Hepatocyte (in vitro differentiated cells): ENCODE results near the gene SLC45A3. TPM values are rescaled to one million over a fixed set of nuclear protein-coding genes. Genes with fewer than 3 reads are reported as not detected.

Source experiments
- DNase-seq: peaks from one replicate; pipeline ENCODE4 v3.0.0-alpha.2; 2016; ENCODE audit warnings: low spot score
- H2AFZ ChIP-seq: fragments of 200-600 bp; sonication (generic); 2 replicates; pipeline ENCODE4 v1.6.0; 2016; ENCODE audit warnings: antibody characterized with exemption, mild to moderate bottlenecking
- H3K27ac ChIP-seq: fragments of 200-600 bp; sonication (generic); 2 replicates; pipeline ENCODE4 v1.5.1; 2016; ENCODE audit warnings: mild to moderate bottlenecking
- H3K27me3 ChIP-seq: fragments of 200-600 bp; sonication (generic); 2 replicates; pipeline ENCODE4 v1.6.1; 2016
- H3K36me3 ChIP-seq: fragments of 200-600 bp; sonication (generic); replicated peaks from 2 replicates; pipeline ENCODE4 v1.5.1; 2016; ENCODE audit warnings: low read depth; ENCODE audit not compliant: insufficient read depth
- H3K4me1 ChIP-seq: fragments of 200-600 bp; sonication (generic); 2 replicates; pipeline ENCODE4 v1.5.1; 2016; ENCODE audit warnings: mild to moderate bottlenecking, moderate library complexity; ENCODE audit not compliant: insufficient read depth
- H3K4me2 ChIP-seq: fragments of 200-600 bp; sonication (generic); 2 replicates; pipeline ENCODE4 v1.6.0; 2016
- H3K4me3 ChIP-seq: fragments of 200-600 bp; sonication (generic); 2 replicates; pipeline ENCODE4 v1.5.1; 2016; ENCODE audit warnings: mild to moderate bottlenecking
- H3K79me2 ChIP-seq: fragments of 200-600 bp; sonication (generic); 2 replicates; pipeline ENCODE4 v1.6.0; 2017; ENCODE audit warnings: mild to moderate bottlenecking
- H3K9me2 ChIP-seq: fragments of 200-600 bp; sonication (generic); replicated peaks from 2 replicates; pipeline ENCODE4 v1.6.0; 2017; ENCODE audit warnings: mild to moderate bottlenecking; ENCODE audit not compliant: insufficient read depth
- H3K9me3 ChIP-seq: fragments of 200-600 bp; sonication (generic); 2 replicates; pipeline ENCODE4 v1.5.1; 2016; ENCODE audit warnings: low read depth, mild to moderate bottlenecking
- H4K20me1 ChIP-seq: fragments of 200-600 bp; sonication (generic); 2 replicates; pipeline ENCODE4 v1.6.0; 2016; ENCODE audit warnings: mild to moderate bottlenecking; ENCODE audit not compliant: insufficient read depth, poor library complexity, severe bottlenecking
- EZH2 ChIP-seq: fragments of 200-600 bp; sonication (generic); IDR thresholded peaks from 2 replicates; pipeline ENCODE4 v1.6.1; 2016; ENCODE audit warnings: antibody characterized with exemption, mild to moderate bottlenecking, borderline replicate concordance
- EZH2phosphoT487 ChIP-seq: fragments of 200-600 bp; sonication (generic); IDR thresholded peaks from one replicate; pipeline ENCODE4 v1.6.1; 2018; ENCODE audit warnings: antibody characterized with exemption, mild to moderate bottlenecking, low read depth, moderate library complexity; ENCODE audit not compliant: unreplicated experiment, severe bottlenecking
- WGBS: methylation state at CpG from one replicate; pipeline ENCODE4 v1.1.6; 2016; ENCODE audit warnings: low lambda C conversion rate; ENCODE audit errors: missing lambda C conversion rate; 5-methylcytosine and 5-hydroxymethylcytosine counted together
- polyA plus RNA-seq: library from polyadenylated mRNA; unstranded; fragments of >200 nt; fragmentation: Nextera tagmentation; extraction: Ambion mirVana; gene quantifications from 2 replicates; pipeline ENCODE4 v1.2.1, GENCODE V29; 2016
- total RNA-seq: library from RNA; depleted of rRNA; stranded (reverse); fragments of >200 nt; gene quantifications from 2 replicates; pipeline ENCODE4 v1.2.3, GENCODE V29; 2014
- TF ChIP-seq, protein P1 (sequence below): fragments of 200-600 bp; sonication (generic); IDR thresholded peaks from 2 replicates; pipeline ENCODE4 v1.5.1; 2016; ENCODE audit warnings: antibody characterized with exemption, mild to moderate bottlenecking; ENCODE audit not compliant: poor library complexity

The SLC45A3 gene
- total and polyA plus RNA-seq, 2 experiments from 2014 or later: 4.6 to 12.2 TPM

DNA sequence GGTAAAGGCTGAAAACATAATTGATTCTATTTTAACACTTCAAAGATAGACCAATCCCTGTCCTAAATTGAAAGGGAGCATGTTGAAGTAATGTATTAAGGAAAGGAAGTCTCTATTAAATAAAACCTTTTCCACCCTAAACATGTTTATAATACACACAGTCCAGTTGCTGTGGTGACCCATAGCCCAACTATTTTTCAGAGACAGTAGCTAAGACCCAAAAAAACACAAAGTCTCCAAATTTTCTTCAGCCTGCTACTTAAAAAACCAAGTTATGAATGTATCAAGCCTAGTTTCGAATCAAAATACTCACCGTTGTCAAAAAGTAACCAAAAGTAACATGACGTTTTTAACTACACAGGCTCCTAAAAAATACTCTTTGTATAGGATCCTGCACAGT, 50.1 kb downstream of the SLC45A3 start:
- Histone ChIP-seq H3K4me1 (peaks cover 15% of the 10 kb centered on the region), H2AFZ (no peak overlapping the region), H3K36me3 (no peaks in the 10 kb centered on the region), H3K9me2 (no peaks in the 10 kb centered on the region), H4K20me1 (peaks cover 3% of the 10 kb centered on the region), H3K4me3 (peak overlapping the region; percentile 53), H3K79me2 (peaks cover 56% of the 10 kb centered on the region), H3K9me3 (no peaks in the 10 kb centered on the region), H3K4me2 (peak overlapping the region; percentile 83), H3K27me3 (no peaks in the 10 kb centered on the region), H3K27ac (peak overlapping the region; percentile 99)
- no peak for DNase-seq
- TF ChIP-seq, protein P1, sequence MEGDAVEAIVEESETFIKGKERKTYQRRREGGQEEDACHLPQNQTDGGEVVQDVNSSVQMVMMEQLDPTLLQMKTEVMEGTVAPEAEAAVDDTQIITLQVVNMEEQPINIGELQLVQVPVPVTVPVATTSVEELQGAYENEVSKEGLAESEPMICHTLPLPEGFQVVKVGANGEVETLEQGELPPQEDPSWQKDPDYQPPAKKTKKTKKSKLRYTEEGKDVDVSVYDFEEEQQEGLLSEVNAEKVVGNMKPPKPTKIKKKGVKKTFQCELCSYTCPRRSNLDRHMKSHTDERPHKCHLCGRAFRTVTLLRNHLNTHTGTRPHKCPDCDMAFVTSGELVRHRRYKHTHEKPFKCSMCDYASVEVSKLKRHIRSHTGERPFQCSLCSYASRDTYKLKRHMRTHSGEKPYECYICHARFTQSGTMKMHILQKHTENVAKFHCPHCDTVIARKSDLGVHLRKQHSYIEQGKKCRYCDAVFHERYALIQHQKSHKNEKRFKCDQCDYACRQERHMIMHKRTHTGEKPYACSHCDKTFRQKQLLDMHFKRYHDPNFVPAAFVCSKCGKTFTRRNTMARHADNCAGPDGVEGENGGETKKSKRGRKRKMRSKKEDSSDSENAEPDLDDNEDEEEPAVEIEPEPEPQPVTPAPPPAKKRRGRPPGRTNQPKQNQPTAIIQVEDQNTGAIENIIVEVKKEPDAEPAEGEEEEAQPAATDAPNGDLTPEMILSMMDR: no peak
- TF ChIP-seq EZH2: no peak
- no peak for TF ChIP-seq EZH2phosphoT487
- 45% methylated on average over 3 of the region's 3 CpGs for WGBS

GRCh38 chr1:205629751-205630150, 50.6 kb downstream of the SLC45A3 start:
- peaks cover 15% of the 10 kb centered on the region for H3K4me1 ChIP-seq
- peak overlapping the region; percentile 99 for H3K27ac ChIP-seq

GRCh38 chr1:205627956-205628355, 52.4 kb downstream of the SLC45A3 start:
- Histone ChIP-seq H3K79me2 (peaks cover 76% of the 10 kb centered on the region), H3K9me3 (no peaks in the 10 kb centered on the region), H3K4me3 (no peak overlapping the region), H3K27ac (no peak overlapping the region), H3K36me3 (no peaks in the 10 kb centered on the region), H3K4me1 (peaks cover 14% of the 10 kb centered on the region), H3K9me2 (no peaks in the 10 kb centered on the region), H2AFZ (no peak overlapping the region), H3K27me3 (no peaks in the 10 kb centered on the region), H4K20me1 (peaks cover 5% of the 10 kb centered on the region), H3K4me2 (no peak overlapping the region)
- 95% methylated on average over 8 of the region's 8 CpGs for WGBS
- TF ChIP-seq, protein P1: no peak
- TF ChIP-seq EZH2phosphoT487 (no peak), EZH2 (no peak)
- no peak for DNase-seq

More at GRCh38 chr1:205629751-205630150, 50.6 kb downstream of the SLC45A3 start:
- H3K36me3 ChIP-seq: no peaks in the 10 kb centered on the region
- H3K9me3 ChIP-seq: no peaks in the 10 kb centered on the region
- no peak overlapping the region for H2AFZ ChIP-seq
- H3K9me2 ChIP-seq: no peaks in the 10 kb centered on the region
- TF ChIP-seq EZH2phosphoT487: no peak
- TF ChIP-seq, protein P1: no peak
- TF ChIP-seq EZH2: no peak
- H3K27me3 ChIP-seq: no peaks in the 10 kb centered on the region
- H3K4me2 ChIP-seq: peak overlapping the region; percentile 83
- H3K79me2 ChIP-seq: peaks cover 60% of the 10 kb centered on the region
- peak overlapping the region; percentile 53 for H3K4me3 ChIP-seq
- DNase-seq: no peak
- 89% methylated on average over 6 of the region's 6 CpGs for WGBS
- H4K20me1 ChIP-seq: peaks cover 4% of the 10 kb centered on the region
